ENCODE results near the gene KCNG2.

GRCh38 chr18:79772865-79773696 is 24.7 kb upstream of the KCNG2 start:
- TF ChIP-seq CTCF (IDR thresholded peaks at IDR 0.05) = no peak
- no peak for TF ChIP-seq POLR2A (IDR thresholded peaks at IDR 0.05)
